HG03565 (cell line): ENCODE measurements around the gene ATP6V0E1.

Source experiments
- ATAC-seq: cut with Tn5 transposase; IDR thresholded peaks from one replicate; pipeline ENCODE4 v1.9.1; 2021; ENCODE audit warnings: mild to moderate bottlenecking, moderate library complexity; ENCODE audit not compliant: unreplicated experiment

Gene ATP6V0E1

GRCh38 chr5:172983542-172984243 lies at the start of gene ATP6V0E1:
TSS of gene ATP6V0E1 (plus strand) at chr5:172983771. CDS start at chr5:172983861, 90 bp downstream.
- peak; percentile 86 for ATAC-seq

DNA sequence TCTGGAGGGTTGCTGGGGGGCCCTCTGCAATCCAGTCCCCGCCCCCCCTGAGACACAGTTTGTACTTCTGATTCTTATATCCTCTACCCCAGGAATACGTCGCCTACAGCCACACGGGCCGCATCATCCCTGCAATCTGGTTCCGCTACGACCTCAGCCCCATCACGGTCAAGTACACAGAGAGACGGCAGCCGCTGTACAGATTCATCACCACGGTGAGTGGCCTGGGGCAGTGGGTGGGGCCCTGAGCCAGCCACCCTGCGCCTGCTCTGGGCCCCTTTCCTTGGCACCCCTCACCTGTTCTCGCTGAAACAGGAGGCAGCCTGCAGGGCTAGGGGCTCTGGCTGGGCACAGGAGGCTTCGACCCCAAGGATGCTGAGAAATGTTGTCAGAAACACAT lies 48.5 kb upstream of the ATP6V0E1 start:
- no peak for ATAC-seq

DNA sequence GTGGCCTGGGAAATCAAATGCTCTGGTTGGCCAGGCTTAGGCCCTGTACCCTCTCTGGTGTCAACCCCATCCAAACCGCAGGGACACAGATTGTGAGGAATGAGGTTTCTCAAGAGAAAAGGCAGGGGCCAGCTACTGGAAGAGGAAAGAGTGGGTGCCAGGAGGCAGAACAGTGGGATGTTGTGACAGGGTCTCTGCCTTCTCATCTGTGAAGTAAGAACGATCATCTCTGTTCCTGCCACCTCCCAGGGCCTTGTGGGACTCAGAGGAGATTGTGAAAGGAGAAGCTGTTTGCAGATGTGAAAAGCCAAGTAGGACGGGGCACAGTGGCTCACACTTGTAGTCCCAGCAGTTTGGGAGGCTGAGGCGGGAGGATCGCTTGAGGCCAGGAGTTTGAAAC lies 47.2 kb upstream of the ATP6V0E1 start:
- no peak for ATAC-seq

GRCh38 chr5:172939071-172939470 lies 44.5 kb upstream of the ATP6V0E1 start:
- no peak for ATAC-seq

DNA sequence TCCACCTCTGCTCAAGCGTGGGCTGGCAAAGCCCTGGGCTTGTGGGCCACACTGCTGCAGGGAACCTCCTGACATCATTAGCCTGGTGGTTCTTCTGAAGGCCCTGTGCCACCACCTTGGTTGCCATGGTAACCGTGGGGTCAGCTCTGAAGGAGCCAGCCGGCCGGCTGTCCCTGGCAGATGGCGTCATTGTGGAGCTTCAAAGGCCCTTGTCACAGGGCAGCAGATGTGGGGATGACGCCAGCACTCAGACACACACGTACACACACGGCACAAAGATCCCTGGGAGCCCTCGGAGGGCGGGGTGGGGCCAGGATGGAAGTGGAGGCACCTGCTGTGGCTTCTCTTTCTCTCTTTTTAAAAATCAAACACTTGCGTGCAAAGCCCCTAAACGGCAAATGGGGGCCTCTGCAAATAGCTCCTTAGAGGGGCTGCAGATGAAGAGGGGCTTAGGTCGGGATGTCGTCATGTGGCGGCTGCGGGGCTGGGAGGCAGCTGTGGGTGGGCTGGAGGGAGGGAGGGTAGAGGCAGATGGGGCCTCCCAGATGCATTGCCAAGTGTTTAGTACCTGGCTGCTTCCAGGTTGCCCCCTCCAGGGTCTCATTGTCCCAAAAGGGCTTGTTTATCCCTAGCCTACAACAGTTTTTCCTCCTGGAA lies 43.8 kb upstream of the ATP6V0E1 start:
- no peak for ATAC-seq

GRCh38 chr5:172940268-172941066 lies 43.1 kb upstream of the ATP6V0E1 start:
- ATAC-seq, result no peak

GRCh38 chr5:172941067-172941516 lies 42.5 kb upstream of the ATP6V0E1 start:
- no peak for ATAC-seq

DNA sequence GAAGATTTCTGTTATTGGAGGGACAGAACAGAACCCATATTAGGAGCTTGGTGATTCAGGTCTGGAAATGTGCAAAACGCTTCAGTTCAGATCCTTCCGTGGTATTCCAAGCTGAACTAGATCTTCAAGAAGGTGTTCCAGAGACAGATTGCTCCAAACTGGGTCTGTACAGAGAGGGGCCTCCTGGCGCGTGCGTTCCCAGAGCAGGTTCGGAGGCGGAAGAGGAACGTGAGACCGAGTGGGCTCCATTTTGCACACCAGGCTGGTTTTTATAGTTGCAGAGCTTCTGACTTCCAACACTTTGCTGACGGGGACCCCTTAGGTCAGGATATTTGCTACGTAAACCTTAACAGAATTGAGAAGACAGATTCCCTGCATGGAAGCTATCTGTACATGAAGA lies 41.0 kb upstream of the ATP6V0E1 start:
- no peak for ATAC-seq

GRCh38 chr5:172943283-172943841 lies 40.2 kb upstream of the ATP6V0E1 start:
- ATAC-seq, result no peak

DNA sequence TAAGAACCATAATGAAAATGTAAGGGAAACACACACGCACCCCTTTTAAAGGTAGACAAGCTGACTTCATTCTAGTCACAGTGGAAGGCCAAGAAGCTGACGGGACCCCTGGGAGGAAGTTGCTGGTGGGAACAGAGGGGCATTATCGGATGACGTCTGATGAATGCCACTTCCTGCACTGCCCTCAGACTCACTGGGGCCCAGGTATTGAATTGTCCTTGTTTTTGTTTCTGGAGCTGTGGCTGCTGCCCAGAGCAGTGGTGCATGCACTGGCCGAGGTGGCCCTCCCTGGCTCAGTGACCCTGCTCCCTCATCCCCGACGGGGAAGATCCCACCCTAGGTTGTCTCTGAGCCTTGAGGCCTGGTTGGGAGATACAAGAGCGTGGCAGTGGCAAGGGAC lies 39.7 kb upstream of the ATP6V0E1 start:
- ATAC-seq, result no peak

- no peak for ATAC-seq
Measured at GRCh38 chr5:172944741-172945140, 38.8 kb upstream of the ATP6V0E1 start.

DNA sequence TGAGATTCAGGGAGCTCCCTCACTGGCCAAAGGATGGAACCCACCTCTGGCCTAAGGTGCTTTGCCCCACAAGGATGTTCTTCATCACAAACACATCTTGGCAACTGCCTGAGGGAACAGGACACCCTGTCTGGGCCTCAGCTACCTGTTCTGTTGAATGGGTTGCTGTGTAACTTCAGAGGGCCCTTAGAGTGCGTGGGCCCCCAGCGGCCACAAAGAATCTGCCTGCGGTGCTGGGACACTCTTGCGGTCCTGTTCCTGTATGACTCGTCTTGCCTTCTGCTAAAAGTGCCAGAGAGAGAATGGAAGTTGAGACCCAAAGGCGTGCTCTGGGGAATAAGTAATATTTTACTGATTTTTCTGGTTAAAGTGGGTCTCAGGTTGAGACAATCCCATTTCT lies 38.4 kb upstream of the ATP6V0E1 start:
- no peak for ATAC-seq

GRCh38 chr5:172946146-172946545 lies 37.4 kb upstream of the ATP6V0E1 start:
- ATAC-seq, result no peak

DNA sequence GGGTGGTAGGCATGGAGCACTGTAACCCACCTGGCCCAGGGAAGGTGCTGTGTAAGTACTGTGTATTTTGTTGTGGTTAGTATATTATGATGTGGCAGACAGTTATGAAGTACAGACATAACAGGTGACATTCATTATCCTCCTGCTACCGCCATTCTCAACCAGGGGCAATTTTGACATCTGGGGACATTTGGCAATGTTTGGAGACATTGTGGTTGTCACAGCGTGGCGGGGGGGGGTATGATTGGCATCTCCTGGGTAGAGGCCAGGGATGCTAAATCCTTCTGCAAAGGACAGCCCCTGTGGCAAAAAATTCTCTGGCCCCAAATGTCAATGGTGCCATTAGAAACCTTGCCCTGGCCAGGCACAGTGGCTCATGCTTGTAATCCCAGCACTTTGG lies 34.1 kb upstream of the ATP6V0E1 start:
- ATAC-seq, result no peak

DNA sequence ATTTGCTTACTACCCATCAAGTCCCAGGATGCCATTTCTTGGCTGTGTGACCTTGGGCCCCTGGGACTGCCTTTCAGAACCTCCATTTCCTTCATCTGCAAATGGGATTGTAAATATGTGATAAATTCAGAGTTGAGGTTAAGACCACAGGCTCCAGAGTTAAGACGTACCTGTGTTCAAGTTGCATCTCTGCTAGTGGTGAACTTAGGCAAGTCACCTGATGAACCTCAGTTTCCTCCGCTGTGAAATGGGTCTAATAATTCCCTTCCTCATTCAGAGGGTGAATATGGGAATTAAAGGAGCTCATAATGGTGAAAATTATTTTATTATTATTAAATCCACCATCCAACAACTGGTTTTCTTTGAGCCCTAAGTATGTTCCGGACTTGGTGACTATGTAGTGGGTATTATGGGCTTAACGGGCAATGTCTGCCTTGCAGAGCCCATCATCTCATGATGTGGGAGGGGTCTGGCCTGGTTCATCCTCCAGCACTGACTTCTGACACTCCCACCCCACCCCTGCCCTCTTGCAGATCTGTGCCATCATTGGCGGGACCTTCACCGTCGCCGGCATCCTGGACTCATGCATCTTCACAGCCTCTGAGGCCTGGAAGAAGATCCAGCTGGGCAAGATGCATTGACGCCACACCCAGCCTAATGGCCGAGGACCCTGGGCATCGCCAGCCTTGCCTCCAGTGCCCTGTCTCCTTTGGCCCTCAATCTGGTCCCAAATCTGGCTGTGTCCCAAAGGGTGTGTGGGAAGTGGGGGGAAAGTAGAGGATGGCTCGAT lies 33.2 kb upstream of the ATP6V0E1 start:
- no peak for ATAC-seq

- no peak for ATAC-seq
Measured at GRCh38 chr5:172951371-172952033, 32.1 kb upstream of the ATP6V0E1 start.

DNA sequence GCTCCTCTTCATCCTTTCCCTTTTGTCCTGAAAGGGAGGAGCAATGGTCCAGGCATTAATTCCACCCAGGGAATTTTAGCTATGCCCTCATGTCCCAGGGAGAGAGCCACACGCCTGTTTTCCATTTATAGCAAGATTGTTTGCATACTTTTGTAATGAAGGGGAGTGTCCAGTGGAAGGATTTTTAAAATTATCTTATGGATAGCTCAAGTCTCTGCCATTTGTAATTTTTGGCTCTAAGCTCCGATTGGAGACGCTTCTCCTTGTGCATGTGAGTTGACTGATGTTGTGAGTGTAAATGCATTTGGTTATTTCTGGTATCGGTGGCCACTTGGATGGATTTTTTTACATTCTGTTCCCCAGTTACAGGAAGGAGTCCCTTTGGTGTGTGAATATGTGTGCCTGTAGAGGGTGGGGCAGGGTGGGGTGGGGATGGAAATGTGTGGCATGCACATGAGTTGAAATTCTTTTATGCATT lies 31.5 kb upstream of the ATP6V0E1 start:
- no peak for ATAC-seq

DNA sequence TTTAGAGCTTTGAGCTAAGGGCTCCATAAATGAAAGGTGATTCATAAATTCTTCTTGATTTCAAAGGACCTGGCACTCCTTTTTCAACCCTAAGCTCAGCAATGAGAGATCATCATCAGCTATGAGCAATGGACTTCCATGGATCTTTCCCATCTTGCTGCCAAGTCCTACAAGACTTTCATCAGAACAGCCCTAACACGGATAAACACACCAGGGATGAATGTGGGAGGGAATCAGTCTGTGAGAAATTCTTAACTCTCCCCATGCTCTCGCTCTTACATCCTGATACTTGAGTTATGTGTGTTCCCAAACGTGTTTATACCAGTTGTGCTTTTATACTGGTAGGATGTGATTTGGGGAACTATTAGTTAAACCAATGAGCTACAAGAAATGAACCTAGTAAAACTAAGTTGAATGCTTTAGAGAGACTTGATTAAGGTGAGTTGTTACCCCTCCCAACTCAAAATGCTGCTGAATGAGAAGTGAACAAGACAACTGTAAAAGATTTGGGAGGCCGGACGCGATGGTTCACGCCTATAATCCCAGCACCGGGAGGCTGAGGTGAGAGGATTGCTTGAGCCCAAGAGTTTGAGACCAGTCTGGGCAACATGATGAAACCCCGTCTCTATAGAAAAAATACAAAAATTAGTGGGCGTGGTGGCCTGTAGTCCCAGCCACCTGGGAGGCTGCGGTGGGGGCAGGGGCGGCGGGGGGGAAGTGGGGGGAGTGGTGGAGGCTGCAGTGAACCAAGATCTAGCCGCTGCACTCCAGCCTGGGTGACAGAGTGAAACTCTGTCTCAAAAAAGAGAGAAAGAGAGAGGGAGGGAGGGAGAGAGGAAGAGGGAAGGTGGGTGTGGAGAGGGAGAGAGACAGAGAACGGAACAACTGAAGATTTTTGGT lies 29.5 kb upstream of the ATP6V0E1 start:
- ATAC-seq, result no peak

- no peak for ATAC-seq
Measured at GRCh38 chr5:172954751-172955159, 28.8 kb upstream of the ATP6V0E1 start.
